ENCODE results near the gene UBALD2. TPM values are rescaled to one million over a fixed set of nuclear protein-coding genes. Genes with fewer than 3 reads are reported as not detected.
"Not testable (repeated sequence)": the region's sequence is repeated elsewhere in the genome, so short reads cannot be mapped to it uniquely, and the experiment has no call there.

The UBALD2 gene
- total RNA-seq, 1 experiment from 2014 or later: 109 TPM

DNA sequence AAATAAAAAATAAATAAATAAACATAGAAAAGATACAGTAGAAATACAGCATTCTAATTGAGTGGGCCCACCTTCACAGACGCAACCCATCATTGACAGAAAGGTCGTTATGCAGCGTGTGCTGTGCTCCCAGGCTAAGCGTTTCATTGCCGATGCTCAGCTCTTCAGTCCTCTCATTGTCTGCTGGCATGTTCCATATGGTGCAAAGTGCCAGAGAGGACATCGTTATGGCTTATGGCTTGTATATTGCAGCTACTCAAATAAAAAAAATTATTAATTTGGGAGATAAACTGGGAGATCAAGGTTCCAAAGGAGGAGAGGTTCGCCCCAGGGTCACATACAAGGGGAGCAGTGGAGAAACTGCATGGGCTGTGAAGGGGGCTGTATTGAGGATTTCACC lies 11.3 kb upstream of the UBALD2 start:
- H3K27ac Mint-ChIP-seq (ENCODE audit: low read depth, unreplicated experiment): no peak overlapping the region
- H3K36me3 Mint-ChIP-seq (ENCODE audit: insufficient read depth, unreplicated experiment): no peaks in the 10 kb centered on the region
- ChIA-PET CTCF (interaction anchor here (0.7 to 1.3 kb wide), 2 partner anchors 15 kb away, joined by 3 read pairs; no protein-coding TSS in a partner anchor), POLR2A (interaction anchor here (6.8 kb wide), 1 partner anchor 10 kb away, joined by 56 read pairs; the partner anchor contains the start of gene UBALD2)
- H3K27me3 Mint-ChIP-seq (ENCODE audit: insufficient read depth, unreplicated experiment): no peaks in the 10 kb centered on the region
- H3K4me3 Mint-ChIP-seq (ENCODE audit: unreplicated experiment): no peak overlapping the region
- TF ChIP-seq, protein P1, sequence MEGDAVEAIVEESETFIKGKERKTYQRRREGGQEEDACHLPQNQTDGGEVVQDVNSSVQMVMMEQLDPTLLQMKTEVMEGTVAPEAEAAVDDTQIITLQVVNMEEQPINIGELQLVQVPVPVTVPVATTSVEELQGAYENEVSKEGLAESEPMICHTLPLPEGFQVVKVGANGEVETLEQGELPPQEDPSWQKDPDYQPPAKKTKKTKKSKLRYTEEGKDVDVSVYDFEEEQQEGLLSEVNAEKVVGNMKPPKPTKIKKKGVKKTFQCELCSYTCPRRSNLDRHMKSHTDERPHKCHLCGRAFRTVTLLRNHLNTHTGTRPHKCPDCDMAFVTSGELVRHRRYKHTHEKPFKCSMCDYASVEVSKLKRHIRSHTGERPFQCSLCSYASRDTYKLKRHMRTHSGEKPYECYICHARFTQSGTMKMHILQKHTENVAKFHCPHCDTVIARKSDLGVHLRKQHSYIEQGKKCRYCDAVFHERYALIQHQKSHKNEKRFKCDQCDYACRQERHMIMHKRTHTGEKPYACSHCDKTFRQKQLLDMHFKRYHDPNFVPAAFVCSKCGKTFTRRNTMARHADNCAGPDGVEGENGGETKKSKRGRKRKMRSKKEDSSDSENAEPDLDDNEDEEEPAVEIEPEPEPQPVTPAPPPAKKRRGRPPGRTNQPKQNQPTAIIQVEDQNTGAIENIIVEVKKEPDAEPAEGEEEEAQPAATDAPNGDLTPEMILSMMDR (IDR thresholded peaks at IDR 0.05; ENCODE audit: unreplicated experiment): no peak
- no TSS peak for BruUV-seq (replicated peaks)
- H3K9me3 Mint-ChIP-seq (ENCODE audit: unreplicated experiment): no peaks in the 10 kb centered on the region
- intact Hi-C loops (cut with micrococcal nuclease): no loop called here
- H3K4me1 Mint-ChIP-seq (ENCODE audit: insufficient read depth, unreplicated experiment): peaks cover 15% of the 10 kb centered on the region
- no peak for DNase-seq (ENCODE audit: unreplicated experiment)

DNA sequence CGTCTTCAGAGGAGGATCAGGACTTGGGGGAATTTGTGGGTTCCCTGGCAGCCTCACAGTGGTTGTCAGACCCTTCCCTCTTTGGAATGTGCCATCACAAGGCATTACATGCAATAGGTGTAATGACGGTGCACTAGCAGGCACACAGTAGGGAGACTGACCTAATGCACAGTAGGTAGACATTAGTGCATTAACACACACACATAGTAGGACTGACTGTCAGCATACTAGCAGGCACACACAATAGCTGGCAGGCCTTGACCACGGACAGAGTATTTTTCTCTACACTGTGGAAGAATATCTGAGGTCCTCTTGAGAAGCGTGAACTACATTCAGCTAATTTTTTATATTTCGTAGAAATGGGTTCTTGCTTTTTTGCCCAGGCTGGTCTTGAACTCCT lies 10.9 kb upstream of the UBALD2 start:
- H3K27me3 Mint-ChIP-seq (ENCODE audit: insufficient read depth, unreplicated experiment): no peaks in the 10 kb centered on the region
- H3K36me3 Mint-ChIP-seq (ENCODE audit: insufficient read depth, unreplicated experiment): no peaks in the 10 kb centered on the region
- POLR2A ChIA-PET: interaction anchor here (6.8 kb wide), 1 partner anchor 9 kb away, joined by 56 read pairs; the partner anchor contains the start of gene UBALD2
- H3K4me1 Mint-ChIP-seq (ENCODE audit: insufficient read depth, unreplicated experiment): peaks cover 15% of the 10 kb centered on the region
- BruUV-seq (replicated peaks): no TSS peak
- no peak overlapping the region for H3K27ac Mint-ChIP-seq (ENCODE audit: low read depth, unreplicated experiment)
- intact Hi-C loops (cut with micrococcal nuclease): no loop called here
- DNase-seq (ENCODE audit: unreplicated experiment): no peak
- CTCF ChIA-PET: interaction anchor here (0.6 to 1.3 kb wide), 5 partner anchors 15 to 621 kb away, joined by 3 to 4 read pairs (median 3); partner anchors contain the start of gene SMIM5
- H3K4me3 Mint-ChIP-seq (ENCODE audit: unreplicated experiment): no peak overlapping the region
- TF ChIP-seq, protein P1 (IDR thresholded peaks at IDR 0.05; ENCODE audit: unreplicated experiment): no peak
- H3K9me3 Mint-ChIP-seq (ENCODE audit: unreplicated experiment): no peaks in the 10 kb centered on the region

DNA sequence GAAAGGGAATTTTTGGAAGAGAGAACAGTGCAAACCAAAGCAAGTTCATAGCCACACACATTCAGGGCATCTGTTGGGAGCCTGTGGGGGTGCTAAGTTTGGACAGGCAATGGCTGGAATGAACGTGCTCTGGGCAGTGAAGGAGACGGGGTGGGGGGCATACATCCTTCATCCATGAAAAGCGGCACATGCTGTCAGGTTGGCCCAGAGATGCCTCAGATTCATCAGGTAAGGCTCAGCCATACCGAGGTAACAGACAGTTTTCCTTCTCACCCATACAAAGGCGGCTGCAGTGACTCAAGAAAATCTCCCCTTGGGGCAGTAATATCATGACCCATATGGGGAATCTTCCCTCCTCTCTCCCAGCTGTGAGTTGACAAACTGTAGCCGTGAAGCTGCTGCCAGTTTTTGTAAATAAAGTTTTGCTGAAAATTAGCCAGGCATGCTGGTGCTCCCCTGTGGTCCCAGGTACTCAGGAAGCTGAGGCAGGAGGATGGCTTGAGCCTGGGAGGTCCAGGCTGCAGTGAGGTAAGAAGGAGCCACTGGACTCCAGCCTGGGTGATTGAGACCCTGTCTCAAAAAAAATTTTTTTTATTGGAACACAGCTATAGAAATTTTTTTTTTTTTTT lies 9.2 kb upstream of the UBALD2 start:
- ChIA-PET POLR2A (interaction anchor here (6.8 kb wide), 1 partner anchor 8 kb away, joined by 56 read pairs; the partner anchor contains the start of gene UBALD2), CTCF (no interaction called here)
- intact Hi-C loops (cut with micrococcal nuclease): no loop called here
- Mint-ChIP-seq H3K27me3 (ENCODE audit: insufficient read depth, unreplicated experiment) (no peaks in the 10 kb centered on the region), H3K27ac (ENCODE audit: low read depth, unreplicated experiment) (no peak overlapping the region), H3K4me3 (ENCODE audit: unreplicated experiment) (no peak overlapping the region), H3K9me3 (ENCODE audit: unreplicated experiment) (no peaks in the 10 kb centered on the region), H3K4me1 (ENCODE audit: insufficient read depth, unreplicated experiment) (peaks cover 15% of the 10 kb centered on the region), H3K36me3 (ENCODE audit: insufficient read depth, unreplicated experiment) (no peaks in the 10 kb centered on the region)
- TF ChIP-seq, protein P1 (IDR thresholded peaks at IDR 0.05; ENCODE audit: unreplicated experiment): no peak
- no peak for DNase-seq (ENCODE audit: unreplicated experiment)
- no TSS peak for BruUV-seq (replicated peaks)

GRCh38 chr17:76256430-76257050 lies 8.6 kb upstream of the UBALD2 start:
- H3K36me3 Mint-ChIP-seq (ENCODE audit: insufficient read depth, unreplicated experiment); intact Hi-C loops (cut with micrococcal nuclease); H3K4me3 Mint-ChIP-seq (ENCODE audit: unreplicated experiment); BruUV-seq (replicated peaks); H3K9me3 Mint-ChIP-seq (ENCODE audit: unreplicated experiment); H3K27me3 Mint-ChIP-seq (ENCODE audit: insufficient read depth, unreplicated experiment); DNase-seq (ENCODE audit: unreplicated experiment); H3K27ac Mint-ChIP-seq (ENCODE audit: low read depth, unreplicated experiment): not testable (repeated sequence)
- ChIA-PET CTCF (interaction anchor here (0.5 kb wide), 1 partner anchor 11 kb away, joined by 3 read pairs; no protein-coding TSS in a partner anchor), POLR2A (interaction anchor here (6.8 kb wide), 1 partner anchor 7 kb away, joined by 56 read pairs; the partner anchor contains the start of gene UBALD2)
- peaks cover 13% of the 10 kb centered on the region for H3K4me1 Mint-ChIP-seq (ENCODE audit: insufficient read depth, unreplicated experiment)
